Epithelial cell of proximal tubule (primary cell): ENCODE measurements around the gene FMR1NB. TPM values are rescaled to one million over a fixed set of nuclear protein-coding genes. Genes with fewer than 3 reads are reported as not detected.

Experiments used
- DNase-seq: peaks from one replicate; pipeline ENCODE4 v3.0.0-alpha.2; 2011; ENCODE audit warnings: low read depth
- H3K4me3 ChIP-seq: 2 replicates; pipeline ENCODE4 v1.5.1; 2011; ENCODE audit warnings: low read depth, mild to moderate bottlenecking, low read length
- CTCF ChIP-seq: conservative IDR thresholded peaks from 2 replicates; pipeline ENCODE4 v1.5.1; 2012; ENCODE audit warnings: low read depth, mild to moderate bottlenecking, low read length
- total RNA-seq: library from RNA; depleted of rRNA; stranded (reverse); fragments of >200 nt; gene quantifications from 2 replicates; pipeline ENCODE4 v1.2.3, GENCODE V29; 2015

FMR1NB gene
- total RNA-seq, 1 donor from 2014 or later: not detected

- TF ChIP-seq CTCF: no peak
- no peak for DNase-seq
- no peak overlapping the region for H3K4me3 ChIP-seq
Observed at GRCh38 chrX:148067285-148067684, 86.1 kb downstream of the FMR1NB start.

- no peak overlapping the region for H3K4me3 ChIP-seq
- no peak for DNase-seq
- no peak for TF ChIP-seq CTCF
Observed at GRCh38 chrX:148069759-148070503, 88.8 kb downstream of the FMR1NB start.

GRCh38 chrX:148070504-148070877, 89.4 kb downstream of the FMR1NB start:
- no peak for DNase-seq
- no peak overlapping the region for H3K4me3 ChIP-seq
- TF ChIP-seq CTCF: no peak

Other genes starting within 250 kb of the FMR1NB start
- 11.9 and 19.2 TPM in 2 replicates for gene FMR1, start 69.4 kb upstream of the FMR1NB start, total RNA-seq